Measurements from ENCODE around the gene MBNL3.

- TF ChIP-seq CTCF (IDR thresholded peaks at IDR 0.05) (no peak), POLR2A (IDR thresholded peaks at IDR 0.05) (no peak)
Observed at GRCh38 chrX:132470179-132470578, 18.7 kb downstream of the MBNL3 start.

All from body of pancreas (tissue), 4 donors.